ENCODE results near the gene NEUROG1. TPM values are rescaled to one million over a fixed set of nuclear protein-coding genes. Genes with fewer than 3 reads are reported as not detected.

NEUROG1 gene
- total RNA-seq, 4 donors from 2014 or later, result not detected

- no peak for TF ChIP-seq CTCF (IDR thresholded peaks at IDR 0.05; ENCODE audit: low read depth)
These were observed 33.2 kb upstream of the NEUROG1 start for GRCh38 chr5:135568923-135569360.

GRCh38 chr5:135568246-135568645 lies 32.5 kb upstream of the NEUROG1 start:
- no peak for TF ChIP-seq CTCF (IDR thresholded peaks at IDR 0.05; ENCODE audit: low read depth)

- TF ChIP-seq CTCF (IDR thresholded peaks at IDR 0.05; ENCODE audit: low read depth), result no peak
These were observed 31.9 kb upstream of the NEUROG1 start for GRCh38 chr5:135567661-135568060.

- no peak for TF ChIP-seq CTCF (IDR thresholded peaks at IDR 0.05; ENCODE audit: low read depth)
These were observed 30.9 kb upstream of the NEUROG1 start for GRCh38 chr5:135566422-135567400.

- TF ChIP-seq CTCF (IDR thresholded peaks at IDR 0.05; ENCODE audit: low read depth), result no peak
These were observed 30.1 kb upstream of the NEUROG1 start for GRCh38 chr5:135565725-135566421.

- no peak for TF ChIP-seq CTCF (IDR thresholded peaks at IDR 0.05; ENCODE audit: low read depth)
These were observed 29.5 kb upstream of the NEUROG1 start for GRCh38 chr5:135565266-135565665.

GRCh38 chr5:135564331-135564730 lies 28.6 kb upstream of the NEUROG1 start:
- TF ChIP-seq CTCF (IDR thresholded peaks at IDR 0.05; ENCODE audit: low read depth), result no peak
